IPS DF 19.7 (cell line): ENCODE data around the gene ARVCF.

Source experiments
- DNase-seq: peaks from one replicate; pipeline ENCODE4 v3.0.0-alpha.2; 2013; ENCODE audit warnings: low read depth, low spot score

Gene ARVCF

GRCh38 chr22:19998991-19999820 lies 17.4 kb downstream of the ARVCF start:
- DNase-seq: no peak

- DNase-seq: no peak
Observed at GRCh38 chr22:19998232-19998951, 18.2 kb downstream of the ARVCF start.

GRCh38 chr22:19997561-19998231 lies 18.9 kb downstream of the ARVCF start:
- DNase-seq: no peak

- no peak for DNase-seq
Observed at GRCh38 chr22:19996694-19997384, 19.8 kb downstream of the ARVCF start.

GRCh38 chr22:19995611-19996339 lies 20.8 kb downstream of the ARVCF start:
- DNase-seq: no peak

- no peak for DNase-seq
Observed at GRCh38 chr22:19994851-19995610, 21.6 kb downstream of the ARVCF start.

GRCh38 chr22:19993926-19994325 lies 22.7 kb downstream of the ARVCF start:
- DNase-seq: no peak

- no peak for DNase-seq
Observed at GRCh38 chr22:19992921-19993355, 23.7 kb downstream of the ARVCF start.

- DNase-seq: no peak
Observed at GRCh38 chr22:19992481-19992911, 24.1 kb downstream of the ARVCF start.

GRCh38 chr22:19991645-19992451 lies 24.8 kb downstream of the ARVCF start:
- DNase-seq: no peak

GRCh38 chr22:19991395-19991644 lies 25.3 kb downstream of the ARVCF start:
- no peak for DNase-seq

GRCh38 chr22:19990609-19991394 lies 25.8 kb downstream of the ARVCF start:
- DNase-seq: no peak

- DNase-seq: no peak
Observed at GRCh38 chr22:19990188-19990587, 26.4 kb downstream of the ARVCF start.

- no peak for DNase-seq
Observed at GRCh38 chr22:19989725-19990067, 26.9 kb downstream of the ARVCF start.

- DNase-seq: no peak
Observed at GRCh38 chr22:19988965-19989724, 27.5 kb downstream of the ARVCF start.

GRCh38 chr22:19988331-19988808 lies 28.3 kb downstream of the ARVCF start:
- no peak for DNase-seq

GRCh38 chr22:19987394-19988306 lies 29.0 kb downstream of the ARVCF start:
- DNase-seq: no peak
